Esophagus squamous epithelium (tissue), 5 donors: ENCODE data around the gene FOSL2. TPM values are rescaled to one million over a fixed set of nuclear protein-coding genes. Genes with fewer than 3 reads are reported as not detected.
"Not testable (repeated sequence)": the region's sequence is repeated elsewhere in the genome, so short reads cannot be mapped to it uniquely, and the experiment has no call there.

Experiments used
- DNase-seq: peaks from one replicate; lab custom pipeline; 2025; lab: John Stamatoyannopoulos, UW
- H3K27ac ChIP-seq, 4 donors: fragments of 200-600 bp; sonication (generic); one replicate each; pipeline ENCODE4 v1.5.1; 2016 to 2019; ENCODE audit warnings: mild to moderate bottlenecking in 1 of 4
- H3K27me3 ChIP-seq, 4 donors: fragments of 200-600 bp; sonication (generic); 1 replicate in 3 of 4; 2 replicates in 1 of 4; pipeline versions ENCODE4 v1.5.1 to v1.6.0; 2017 to 2021; ENCODE audit warnings: antibody characterized with exemption in 1 of 4
- H3K36me3 ChIP-seq, 3 donors: fragments of 200-600 bp; sonication (generic); one replicate each; pipeline ENCODE4 v1.5.1; 2016 to 2019
- H3K4me1 ChIP-seq, 3 donors: fragments of 200-600 bp; sonication (generic); one replicate each; pipeline ENCODE4 v1.5.1; 2017 to 2019
- H3K4me3 ChIP-seq, 4 donors: fragments of 200-600 bp; sonication (generic); 1 replicate in 3 of 4; 2 replicates in 1 of 4; pipeline ENCODE4 v1.5.1; 2016 to 2019; ENCODE audit warnings: mild to moderate bottlenecking in 2 of 4, moderate library complexity in 1 of 4
- H3K9me3 ChIP-seq, 3 donors: fragments of 200-600 bp; sonication (generic); one replicate each; pipeline ENCODE4 v1.5.1; 2016 to 2019
- POLR2A ChIP-seq, 4 donors: fragments of 450-650 bp; IDR thresholded peaks; one replicate each; pipeline ENCODE4 v1.6.1; 2017; ENCODE audit warnings: antibody characterized with exemption in 4 of 4, mild to moderate bottlenecking in 4 of 4, moderate library complexity in 3 of 4
- WGBS, 2 donors: methylation state at CpG; one replicate each; pipeline ENCODE4 v1.1.5; 2018; 5-methylcytosine and 5-hydroxymethylcytosine counted together
- intact Hi-C: fragments of 100-400 bp; cut with DNase I; formaldehyde crosslinking; loops from one replicate; pipeline ENCODE4 v1.15.0; 2022
- total RNA-seq, 4 donors: library from RNA; depleted of rRNA; stranded (reverse); fragments of >200 nt; gene quantifications; one replicate each; pipeline ENCODE4 v1.1.0, GENCODE V29; 2016
- TF ChIP-seq, protein P1 (sequence below), 6 experiments: fragments of 450-650 bp in 4 of 6; fragments of 200-600 bp in 2 of 6; sonication (generic) in 2 of 6; IDR thresholded peaks; one replicate each; pipeline ENCODE4 v1.5.1; 2016 to 2019; ENCODE audit warnings: antibody characterized with exemption in 6 of 6, mild to moderate bottlenecking in 4 of 6, moderate library complexity in 4 of 6
- donor health status: DM: yes; HTN: yes; CAD: no.

Gene FOSL2
- total RNA-seq, 4 donors from 2014 or later, result 100 to 234 (median 144) TPM

- no peaks in the 10 kb centered on the region for H3K9me3 ChIP-seq
- no peak overlapping the region for H3K4me3 ChIP-seq
- no peaks in the 10 kb centered on the region for H3K27me3 ChIP-seq
- intact Hi-C loops, result no loop called here
- H3K36me3 ChIP-seq, result no peaks in the 10 kb centered on the region
- WGBS, 2 donors, result 64 to 75% methylated on average over 7 to 8 of the region's 19 CpGs
- DNase-seq, result no peak
- H3K4me1 ChIP-seq, result peaks cover 7 to 54% (median 9%) of the 10 kb centered on the region in 3 donors
- TF ChIP-seq, protein P1, sequence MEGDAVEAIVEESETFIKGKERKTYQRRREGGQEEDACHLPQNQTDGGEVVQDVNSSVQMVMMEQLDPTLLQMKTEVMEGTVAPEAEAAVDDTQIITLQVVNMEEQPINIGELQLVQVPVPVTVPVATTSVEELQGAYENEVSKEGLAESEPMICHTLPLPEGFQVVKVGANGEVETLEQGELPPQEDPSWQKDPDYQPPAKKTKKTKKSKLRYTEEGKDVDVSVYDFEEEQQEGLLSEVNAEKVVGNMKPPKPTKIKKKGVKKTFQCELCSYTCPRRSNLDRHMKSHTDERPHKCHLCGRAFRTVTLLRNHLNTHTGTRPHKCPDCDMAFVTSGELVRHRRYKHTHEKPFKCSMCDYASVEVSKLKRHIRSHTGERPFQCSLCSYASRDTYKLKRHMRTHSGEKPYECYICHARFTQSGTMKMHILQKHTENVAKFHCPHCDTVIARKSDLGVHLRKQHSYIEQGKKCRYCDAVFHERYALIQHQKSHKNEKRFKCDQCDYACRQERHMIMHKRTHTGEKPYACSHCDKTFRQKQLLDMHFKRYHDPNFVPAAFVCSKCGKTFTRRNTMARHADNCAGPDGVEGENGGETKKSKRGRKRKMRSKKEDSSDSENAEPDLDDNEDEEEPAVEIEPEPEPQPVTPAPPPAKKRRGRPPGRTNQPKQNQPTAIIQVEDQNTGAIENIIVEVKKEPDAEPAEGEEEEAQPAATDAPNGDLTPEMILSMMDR (IDR thresholded peaks at IDR 0.05), result no peak
- TF ChIP-seq POLR2A (IDR thresholded peaks at IDR 0.05), result no peak
- peak overlapping the region in 2 of 4 donors; percentile 8 to 44 for H3K27ac ChIP-seq
Measured at GRCh38 chr2:28366496-28367282, 26.0 kb upstream of the FOSL2 start.

GRCh38 chr2:28367667-28368356 is 24.8 kb upstream of the FOSL2 start:
- 71 to 84% methylated on average over 6 to 13 of the region's 19 CpGs for WGBS, 2 donors
- TF ChIP-seq POLR2A (IDR thresholded peaks at IDR 0.05), result no peak
- TF ChIP-seq, protein P1 (IDR thresholded peaks at IDR 0.05), result no peak
- no peak overlapping the region for H3K4me3 ChIP-seq
- DNase-seq, result no peak
- no peaks in the 10 kb centered on the region for H3K36me3 ChIP-seq
- no peaks in the 10 kb centered on the region for H3K9me3 ChIP-seq
- peaks cover 7 to 44% (median 9%) of the 10 kb centered on the region in 3 donors for H3K4me1 ChIP-seq
- intact Hi-C loops, result no loop called here
- no peaks in the 10 kb centered on the region for H3K27me3 ChIP-seq
- H3K27ac ChIP-seq, result no peak overlapping the region

DNA sequence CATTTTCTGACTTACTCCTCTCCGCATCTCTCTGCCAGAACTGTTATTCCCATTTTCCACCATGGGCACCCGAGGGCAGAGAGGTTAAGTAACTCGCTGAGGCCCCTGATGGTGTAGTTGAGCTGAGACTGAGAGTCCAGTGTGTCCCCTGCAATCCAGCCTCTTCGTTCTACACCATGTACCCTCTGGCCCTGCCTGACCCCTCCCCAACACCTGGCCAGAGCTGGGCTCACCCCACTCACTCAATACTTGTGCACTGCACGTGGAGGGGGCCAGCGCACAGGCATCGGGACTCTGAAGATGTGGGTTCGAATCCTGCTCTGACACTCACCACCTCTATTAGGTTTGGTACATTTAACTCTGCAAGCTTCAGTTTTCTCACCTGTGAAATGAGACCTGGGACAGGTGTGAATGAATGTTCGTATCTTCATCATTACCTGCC is 24.3 kb upstream of the FOSL2 start:
- WGBS, 2 donors, result 85 to 89% methylated on average over 4 to 5 of the region's 9 CpGs
- no peak overlapping the region for H3K4me3 ChIP-seq
- DNase-seq, result no peak
- no peak overlapping the region for H3K27ac ChIP-seq
- no peaks in the 10 kb centered on the region for H3K27me3 ChIP-seq
- peaks cover 7 to 41% (median 9%) of the 10 kb centered on the region in 3 donors for H3K4me1 ChIP-seq
- TF ChIP-seq, protein P1 (IDR thresholded peaks at IDR 0.05), result no peak
- no peak for TF ChIP-seq POLR2A (IDR thresholded peaks at IDR 0.05)
- intact Hi-C loops, result no loop called here
- no peaks in the 10 kb centered on the region for H3K9me3 ChIP-seq
- no peaks in the 10 kb centered on the region for H3K36me3 ChIP-seq

- Histone ChIP-seq H3K4me3 (no peak overlapping the region), H3K27ac (no peak overlapping the region), H3K4me1 (peaks cover 7 to 47% (median 9%) of the 10 kb centered on the region in 3 donors), H3K9me3 (no peaks in the 10 kb centered on the region), H3K27me3 (no peaks in the 10 kb centered on the region), H3K36me3 (no peaks in the 10 kb centered on the region)
- WGBS, 2 donors, result 60 to 82% methylated on average over 1 to 3 of the region's 5 CpGs
- TF ChIP-seq, protein P1 (IDR thresholded peaks at IDR 0.05), result no peak
- no peak for TF ChIP-seq POLR2A (IDR thresholded peaks at IDR 0.05)
- DNase-seq, result no peak
- intact Hi-C loops, result no loop called here
Measured at GRCh38 chr2:28369358-28369757, 23.3 kb upstream of the FOSL2 start.

DNA sequence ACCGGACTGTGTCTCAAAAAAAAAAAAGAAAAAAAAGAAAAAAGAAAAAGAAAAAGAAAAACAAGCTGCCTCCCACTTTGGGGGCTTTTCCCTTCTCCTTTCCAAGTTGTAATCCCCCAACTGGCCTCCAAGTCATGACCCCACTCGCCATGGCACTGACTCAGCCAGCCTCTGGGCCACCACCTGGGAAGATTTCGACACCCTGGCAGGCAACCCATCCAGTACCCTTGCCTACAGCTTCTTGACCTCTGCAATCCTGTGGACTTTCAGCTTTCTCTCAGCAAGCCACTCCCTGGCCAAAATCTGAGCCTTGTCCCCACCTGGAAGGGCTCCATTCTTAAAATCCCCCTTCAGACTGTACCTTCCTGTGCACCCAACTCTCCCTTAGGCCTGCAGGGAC is 22.3 kb upstream of the FOSL2 start:
- Histone ChIP-seq H3K9me3 (no peaks in the 10 kb centered on the region), H3K27me3 (no peaks in the 10 kb centered on the region), H3K27ac (no peak overlapping the region), H3K36me3 (no peaks in the 10 kb centered on the region), H3K4me1 (peaks cover 7 to 51% (median 9%) of the 10 kb centered on the region in 3 donors), H3K4me3 (no peak overlapping the region)
- WGBS, 2 donors, result 54 to 64% methylated on average over 3 of the region's 3 CpGs
- TF ChIP-seq POLR2A (IDR thresholded peaks at IDR 0.05), result no peak
- TF ChIP-seq, protein P1 (IDR thresholded peaks at IDR 0.05), result no peak
- no peak for DNase-seq
- intact Hi-C loops, result no loop called here

GRCh38 chr2:28371728-28372127 is 20.9 kb upstream of the FOSL2 start:
- H3K4me1 ChIP-seq, result peaks cover 1 to 51% (median 14%) of the 10 kb centered on the region in 3 donors
- H3K27me3 ChIP-seq, intact Hi-C loops, H3K27ac ChIP-seq, DNase-seq, H3K4me3 ChIP-seq, H3K9me3 ChIP-seq, H3K36me3 ChIP-seq: not testable (repeated sequence)
- WGBS, 2 donors, result 67 to 70% methylated on average over 4 of the region's 4 CpGs
